ENCODE results near the gene HAND1. TPM values are rescaled to one million over a fixed set of nuclear protein-coding genes. Genes with fewer than 3 reads are reported as not detected.

HAND1 gene
- total RNA-seq, 1 donor from 2014 or later = not detected

- Histone ChIP-seq H3K27me3 (peaks cover 97% of the 10 kb centered on the region), H3K27ac (no peak overlapping the region), H3K4me3 (no peak overlapping the region), H3K36me3 (no peaks in the 10 kb centered on the region), H3K4me1 (peaks cover 41% of the 10 kb centered on the region), H3K9me3 (no peaks in the 10 kb centered on the region)
- DNase-seq = no peak
- no peak for ATAC-seq
- intact Hi-C loops (cut with DNase I) = no loop called here
- no peak for TF ChIP-seq CTCF (IDR thresholded peaks at IDR 0.05)
These were observed 5.0 kb downstream of the HAND1 start for GRCh38 chr5:154472871-154473580.

- ATAC-seq = no peak
- intact Hi-C loops (cut with DNase I) = no loop called here
- peaks cover 79% of the 10 kb centered on the region for H3K27me3 ChIP-seq
These were observed 6.8 kb downstream of the HAND1 start for GRCh38 chr5:154470947-154471870.

GRCh38 chr5:154470137-154470536 is 7.9 kb downstream of the HAND1 start:
- ATAC-seq (no peak), DNase-seq (no peak)
- H3K27me3 ChIP-seq = peaks cover 68% of the 10 kb centered on the region
- intact Hi-C loops (cut with DNase I) = no loop called here
- no peak overlapping the region for H3K4me3 ChIP-seq
- H3K27ac ChIP-seq = no peak overlapping the region
- H3K36me3 ChIP-seq = no peaks in the 10 kb centered on the region
- no peaks in the 10 kb centered on the region for H3K9me3 ChIP-seq
- H3K4me1 ChIP-seq = peaks cover 15% of the 10 kb centered on the region
- TF ChIP-seq CTCF (IDR thresholded peaks at IDR 0.05) = no peak

More at GRCh38 chr5:154470947-154471870, 6.8 kb downstream of the HAND1 start:
- H3K27ac ChIP-seq = no peak overlapping the region
- no peak for DNase-seq
- H3K36me3 ChIP-seq = no peaks in the 10 kb centered on the region
- no peak for TF ChIP-seq CTCF (IDR thresholded peaks at IDR 0.05)
- no peak overlapping the region for H3K4me3 ChIP-seq
- no peaks in the 10 kb centered on the region for H3K9me3 ChIP-seq
- H3K4me1 ChIP-seq = peaks cover 25% of the 10 kb centered on the region

- Histone ChIP-seq H3K4me3 (no peak overlapping the region), H3K4me1 (no peaks in the 10 kb centered on the region), H3K27me3 (peaks cover 45% of the 10 kb centered on the region), H3K9me3 (no peaks in the 10 kb centered on the region), H3K27ac (no peak overlapping the region), H3K36me3 (no peaks in the 10 kb centered on the region)
- ATAC-seq (peak; percentile 97), DNase-seq (peak; percentile 89)
- intact Hi-C loops (cut with DNase I) = no loop called here
- TF ChIP-seq CTCF (IDR thresholded peaks at IDR 0.05) = peak; percentile 95
These were observed 10.2 kb downstream of the HAND1 start for GRCh38 chr5:154467655-154468354.

GRCh38 chr5:154466671-154467070 is 11.4 kb downstream of the HAND1 start:
- no peak for ATAC-seq
- no peaks in the 10 kb centered on the region for H3K9me3 ChIP-seq
- no peak for DNase-seq
- H3K27me3 ChIP-seq = peaks cover 33% of the 10 kb centered on the region
- intact Hi-C loops (cut with DNase I) = no loop called here
- no peak for TF ChIP-seq CTCF (IDR thresholded peaks at IDR 0.05)
- no peak overlapping the region for H3K27ac ChIP-seq
- no peaks in the 10 kb centered on the region for H3K4me1 ChIP-seq
- no peaks in the 10 kb centered on the region for H3K36me3 ChIP-seq
- no peak overlapping the region for H3K4me3 ChIP-seq
